Dendritic cell treated with granulocyte-macrophage colony-stimulating factor and Interleukin-4, amounts not matched to agents 40 ng/mL and 50 ng/mL, for 4 days (primary cell): ENCODE data around the gene MEF2D.
A peak's percentile ranks its signal among the peaks of the same experiment; 100 is the strongest.

Experiments
- H3K27ac Mint-ChIP-seq: one replicate; pipeline ENCODE4 v1.8.0; 2022; ENCODE audit warnings: mild to moderate bottlenecking, mixed read lengths
- H3K27me3 Mint-ChIP-seq: one replicate; pipeline ENCODE4 v1.8.0; 2022; ENCODE audit warnings: mild to moderate bottlenecking, mixed read lengths
- H3K36me3 Mint-ChIP-seq: one replicate; pipeline ENCODE4 v1.8.0; 2022; ENCODE audit warnings: low read depth, mixed read lengths
- H3K4me1 Mint-ChIP-seq: one replicate; pipeline ENCODE4 v1.8.0; 2022; ENCODE audit warnings: low read depth, mixed read lengths
- H3K4me3 Mint-ChIP-seq: one replicate; pipeline ENCODE4 v1.8.0; 2022; ENCODE audit warnings: mild to moderate bottlenecking, moderate library complexity, mixed read lengths
- H3K9me3 Mint-ChIP-seq: one replicate; pipeline ENCODE4 v1.8.0; 2022; ENCODE audit warnings: mixed read lengths
- intact Hi-C: fragments of 100-400 bp; cut with micrococcal nuclease; formaldehyde crosslinking; loops from one replicate; pipeline ENCODE4 v1.15.0; 2022

The MEF2D gene

DNA sequence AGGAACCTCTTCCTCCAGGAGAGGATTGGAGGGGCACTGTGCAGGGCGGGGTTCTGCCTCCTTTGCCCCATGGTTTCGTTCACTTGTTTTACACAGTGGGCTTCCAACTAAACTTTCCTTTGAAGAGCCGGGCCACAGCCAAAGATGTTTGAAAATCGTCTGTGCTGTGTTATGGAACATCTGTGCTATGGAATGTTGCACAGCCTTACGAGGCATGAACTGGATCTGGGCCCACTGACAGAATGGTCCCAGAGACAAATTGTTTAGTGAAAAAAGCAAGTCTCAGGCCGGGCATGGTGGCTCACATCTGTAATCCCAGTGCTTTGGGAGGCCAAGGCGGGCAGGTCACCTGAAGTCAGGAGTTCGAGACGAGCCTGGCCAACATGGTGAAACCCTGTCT is 12.6 kb upstream of the MEF2D start:
- peaks cover 45% of the 10 kb centered on the region for H3K4me1 Mint-ChIP-seq
- H3K27me3 Mint-ChIP-seq = no peaks in the 10 kb centered on the region
- H3K9me3 Mint-ChIP-seq = no peaks in the 10 kb centered on the region
- intact Hi-C loops = no loop called here
- H3K4me3 Mint-ChIP-seq = no peak overlapping the region
- no peaks in the 10 kb centered on the region for H3K36me3 Mint-ChIP-seq
- H3K27ac Mint-ChIP-seq = no peak overlapping the region

DNA sequence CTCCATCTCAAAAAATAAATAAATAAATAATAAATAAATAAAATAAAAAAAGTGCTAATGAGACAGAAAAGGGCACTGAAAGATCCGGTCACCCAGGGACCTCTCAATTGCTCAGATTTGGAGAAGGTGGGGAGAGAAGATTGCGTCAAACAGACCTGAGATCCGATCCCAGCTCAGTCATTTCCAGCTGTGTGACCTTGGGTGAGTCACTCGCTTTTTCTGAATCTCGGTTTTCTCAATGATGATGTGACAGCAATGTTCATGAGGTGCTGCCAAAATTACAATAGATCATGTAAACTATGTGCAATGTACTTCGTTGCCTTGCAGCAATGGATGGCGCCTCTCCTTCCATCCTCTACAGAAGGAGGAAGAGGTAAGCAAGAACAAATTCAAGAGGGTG is 11.1 kb upstream of the MEF2D start:
- no peaks in the 10 kb centered on the region for H3K27me3 Mint-ChIP-seq
- intact Hi-C loops = no loop called here
- H3K4me1 Mint-ChIP-seq = peaks cover 50% of the 10 kb centered on the region
- H3K9me3 Mint-ChIP-seq = no peaks in the 10 kb centered on the region
- no peak overlapping the region for H3K4me3 Mint-ChIP-seq
- no peak overlapping the region for H3K27ac Mint-ChIP-seq
- H3K36me3 Mint-ChIP-seq = no peaks in the 10 kb centered on the region

DNA sequence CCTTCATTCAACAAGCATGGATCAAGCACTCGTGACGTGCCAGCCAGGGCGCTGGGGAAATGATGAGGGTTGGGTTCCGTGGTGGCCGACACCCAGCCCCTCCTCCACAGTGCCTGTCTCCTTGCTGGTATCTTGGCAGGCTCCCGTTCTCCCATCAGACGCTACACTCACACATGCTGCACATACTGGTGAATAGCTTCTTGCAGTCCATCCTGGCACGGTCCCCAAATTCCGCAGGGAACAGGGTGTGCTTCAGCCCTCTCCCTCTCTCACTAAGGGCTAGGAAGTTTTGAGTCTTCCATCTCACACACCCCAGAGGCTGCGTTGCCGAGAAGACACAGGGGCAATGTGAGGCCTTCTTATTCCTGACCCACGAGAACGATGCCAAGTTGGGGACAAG is 10.1 kb upstream of the MEF2D start:
- H3K9me3 Mint-ChIP-seq = no peaks in the 10 kb centered on the region
- H3K36me3 Mint-ChIP-seq = no peaks in the 10 kb centered on the region
- H3K4me1 Mint-ChIP-seq = peaks cover 49% of the 10 kb centered on the region
- peak overlapping the region; percentile 2 for H3K27ac Mint-ChIP-seq
- no peak overlapping the region for H3K4me3 Mint-ChIP-seq
- H3K27me3 Mint-ChIP-seq = no peaks in the 10 kb centered on the region
- intact Hi-C loops = no loop called here

DNA sequence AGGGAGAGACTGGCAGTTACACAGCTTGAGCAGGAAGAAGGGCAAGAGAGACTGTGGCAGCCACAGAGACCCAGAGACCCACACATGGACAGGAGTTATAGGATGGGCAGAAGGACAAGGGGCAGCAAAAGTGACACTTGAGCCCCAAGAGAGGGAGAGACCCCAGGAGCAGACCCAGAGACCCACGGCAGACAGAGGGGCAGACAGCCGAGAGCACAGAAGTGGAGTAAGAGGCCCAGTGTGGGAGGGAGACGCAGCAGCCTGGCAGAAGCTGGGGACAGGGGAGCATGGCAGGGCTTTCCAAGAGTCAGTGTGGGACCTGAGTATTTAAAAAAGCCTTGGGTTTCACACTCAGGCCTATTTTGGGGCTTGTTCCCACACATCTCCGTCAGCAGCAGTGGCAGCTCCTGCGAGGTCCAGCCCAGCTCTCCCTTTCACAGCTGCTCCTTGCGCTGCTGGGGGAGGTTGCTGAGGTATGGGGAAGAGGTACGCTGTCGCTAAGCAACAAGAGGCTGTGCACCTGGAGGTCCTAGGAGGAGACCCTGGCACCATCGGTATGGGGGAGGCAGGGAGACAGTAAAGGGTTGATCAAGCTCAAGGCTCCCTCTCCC is 9.0 kb upstream of the MEF2D start:
- Mint-ChIP-seq H3K9me3 (no peaks in the 10 kb centered on the region), H3K27me3 (no peaks in the 10 kb centered on the region), H3K4me3 (no peak overlapping the region), H3K27ac (peak overlapping the region; percentile 100), H3K4me1 (peaks cover 58% of the 10 kb centered on the region), H3K36me3 (no peaks in the 10 kb centered on the region)
- intact Hi-C loops = no loop called here

DNA sequence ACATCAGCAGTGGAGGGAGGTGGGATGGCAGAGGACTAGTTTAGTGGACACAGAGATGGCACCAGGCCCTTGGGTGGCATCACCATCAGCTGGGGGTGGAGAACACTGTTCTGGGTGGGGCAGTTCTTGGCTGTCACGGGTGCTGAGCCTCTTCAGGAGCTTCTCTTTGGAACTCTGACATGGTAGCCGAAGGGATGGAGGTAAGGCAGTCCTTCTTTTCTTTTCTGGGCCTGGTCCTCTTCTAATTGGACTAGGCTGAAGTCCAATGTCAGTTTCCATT is 8.3 kb upstream of the MEF2D start:
- H3K4me1 Mint-ChIP-seq = peaks cover 65% of the 10 kb centered on the region
- peak overlapping the region; percentile 100 for H3K27ac Mint-ChIP-seq
- no peak overlapping the region for H3K4me3 Mint-ChIP-seq
- intact Hi-C loops = no loop called here
- H3K36me3 Mint-ChIP-seq = no peaks in the 10 kb centered on the region
- H3K27me3 Mint-ChIP-seq = no peaks in the 10 kb centered on the region
- H3K9me3 Mint-ChIP-seq = no peaks in the 10 kb centered on the region

DNA sequence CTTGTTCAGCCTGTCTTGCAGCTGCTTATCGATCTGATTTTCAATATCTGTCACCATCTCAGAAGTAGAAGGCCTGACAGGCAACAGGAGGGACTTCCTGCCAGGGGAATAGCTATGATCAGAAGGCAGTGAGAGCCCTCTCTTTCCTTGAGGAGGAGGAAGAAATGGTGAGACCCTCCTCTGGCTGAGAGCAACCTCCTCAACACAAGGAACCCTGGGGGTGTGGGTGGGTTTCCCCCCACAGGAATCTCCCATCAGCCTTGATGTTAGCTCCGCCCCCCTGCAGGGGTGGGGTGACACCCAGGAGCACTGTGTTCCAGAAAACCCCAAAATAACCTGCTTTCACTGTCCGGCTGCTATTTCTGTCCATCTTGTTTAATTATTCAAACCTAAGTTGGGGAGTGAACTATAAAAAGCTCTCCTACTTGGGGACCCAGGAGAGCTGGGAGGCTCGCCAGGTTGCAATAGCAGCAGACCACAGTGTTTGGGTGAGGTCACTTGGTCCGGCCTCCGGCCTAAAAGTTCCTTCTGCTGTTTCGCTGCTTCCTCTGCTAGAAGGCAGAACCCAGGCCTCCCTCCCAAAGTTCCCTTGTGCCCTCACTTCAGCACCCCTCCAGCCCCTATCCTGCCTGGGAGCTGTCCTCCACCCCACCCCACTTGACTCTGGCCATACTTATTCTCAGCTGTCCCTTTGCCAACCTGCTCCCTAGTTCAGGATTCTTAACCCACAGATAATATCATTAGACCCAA is 7.8 kb upstream of the MEF2D start:
- no peaks in the 10 kb centered on the region for H3K36me3 Mint-ChIP-seq
- intact Hi-C loops = no loop called here
- no peaks in the 10 kb centered on the region for H3K9me3 Mint-ChIP-seq
- H3K4me1 Mint-ChIP-seq = peaks cover 70% of the 10 kb centered on the region
- peak overlapping the region; percentile 100 for H3K27ac Mint-ChIP-seq
- H3K27me3 Mint-ChIP-seq = no peaks in the 10 kb centered on the region
- H3K4me3 Mint-ChIP-seq = no peak overlapping the region

DNA sequence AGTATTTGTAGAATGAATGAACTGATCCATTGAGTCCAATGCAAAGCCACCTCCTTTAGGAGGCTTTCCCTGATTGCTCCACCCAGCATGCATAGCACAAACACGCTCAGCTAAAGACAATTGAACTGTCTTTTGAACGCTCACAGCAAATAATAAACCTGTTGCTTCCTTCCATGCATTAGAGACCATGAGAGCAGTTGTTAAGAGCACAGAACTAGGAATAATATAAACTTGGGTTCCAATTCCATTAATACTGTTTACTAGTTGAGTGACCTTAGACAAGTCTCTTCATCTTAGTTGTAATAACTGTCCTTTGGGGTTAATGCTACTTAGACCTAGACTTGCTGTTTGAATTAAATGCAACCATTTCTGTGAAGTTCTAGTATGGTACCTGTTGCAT is 5.9 kb upstream of the MEF2D start:
- no peaks in the 10 kb centered on the region for H3K9me3 Mint-ChIP-seq
- H3K27ac Mint-ChIP-seq = peak overlapping the region; percentile 100
- intact Hi-C loops = no loop called here
- H3K4me3 Mint-ChIP-seq = no peak overlapping the region
- peaks cover 79% of the 10 kb centered on the region for H3K4me1 Mint-ChIP-seq
- H3K27me3 Mint-ChIP-seq = no peaks in the 10 kb centered on the region
- no peaks in the 10 kb centered on the region for H3K36me3 Mint-ChIP-seq

DNA sequence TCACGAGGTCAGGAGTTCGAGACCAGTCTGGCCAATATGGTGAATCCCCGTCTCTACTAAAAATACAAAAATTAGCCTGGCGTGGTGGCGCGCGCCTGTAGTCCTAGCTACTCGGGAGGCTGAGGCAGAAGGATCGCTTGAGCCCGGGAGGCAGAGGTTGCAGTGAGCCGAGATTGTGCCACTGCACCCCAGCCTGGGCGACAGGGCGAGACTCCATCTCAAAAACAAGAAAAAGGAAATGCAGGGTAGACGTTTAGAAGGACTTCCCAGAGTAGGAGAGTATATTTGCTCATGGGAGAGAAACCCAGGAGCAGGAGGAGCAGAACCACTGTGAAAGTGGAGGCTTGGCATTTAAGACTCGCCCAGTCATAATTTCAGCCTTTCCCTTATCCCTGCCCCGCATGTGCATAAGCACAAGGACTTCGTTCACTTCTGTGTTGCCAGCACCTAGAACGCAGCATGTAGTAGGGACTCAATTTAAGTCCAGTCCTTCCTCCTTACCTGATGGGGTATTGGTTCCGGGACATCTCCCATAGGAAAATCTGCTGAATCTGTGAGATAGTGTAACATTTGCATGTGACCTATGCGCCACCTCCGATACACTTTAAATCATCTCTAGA is 5.2 kb upstream of the MEF2D start:
- peak overlapping the region; percentile 79 for H3K4me3 Mint-ChIP-seq
- intact Hi-C loops = no loop called here
- H3K9me3 Mint-ChIP-seq = no peaks in the 10 kb centered on the region
- no peaks in the 10 kb centered on the region for H3K27me3 Mint-ChIP-seq
- H3K27ac Mint-ChIP-seq = peak overlapping the region; percentile 100
- peaks cover 78% of the 10 kb centered on the region for H3K4me1 Mint-ChIP-seq
- no peaks in the 10 kb centered on the region for H3K36me3 Mint-ChIP-seq

DNA sequence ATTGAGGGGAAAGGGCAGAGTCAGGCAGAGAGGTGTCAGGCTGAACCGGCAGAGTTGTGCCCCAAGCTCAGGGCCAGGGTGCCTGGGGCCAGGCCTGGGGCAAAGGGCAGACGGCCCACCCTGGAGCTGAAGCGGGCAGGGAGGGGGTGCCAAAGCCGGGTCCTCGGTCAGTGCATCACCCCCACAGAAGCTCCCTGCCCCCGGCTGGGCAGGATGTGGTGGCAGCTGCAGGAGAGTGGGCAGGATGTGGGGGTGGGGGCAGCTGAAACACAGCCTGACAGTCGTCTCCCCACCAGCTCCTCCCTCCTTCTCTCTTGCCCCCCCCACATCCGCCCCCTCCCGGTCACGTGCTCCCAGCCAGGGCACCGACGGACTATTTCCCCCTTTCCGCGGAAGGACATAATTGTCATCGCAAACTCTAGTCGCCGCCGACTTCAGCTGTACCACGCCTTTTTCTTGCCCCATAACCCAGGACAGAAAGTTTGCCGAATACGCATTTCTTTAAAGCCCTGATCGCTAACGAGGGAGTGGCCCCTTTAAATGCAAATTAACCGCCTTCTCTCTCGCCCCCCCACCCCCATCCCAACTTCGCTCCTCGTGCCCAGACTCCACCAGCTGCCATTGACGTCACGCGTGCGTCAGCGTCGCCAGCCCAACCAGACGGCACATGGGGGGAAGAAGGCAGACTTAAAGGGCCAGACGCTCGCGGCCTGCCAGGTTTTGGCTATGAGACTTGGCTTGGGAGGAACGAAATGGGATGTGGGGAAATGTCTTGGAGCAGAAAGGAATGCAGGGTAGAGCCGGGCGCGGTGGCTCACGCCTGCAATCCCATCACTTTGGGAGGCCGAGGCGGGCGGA is 4.5 kb upstream of the MEF2D start:
- H3K4me1 Mint-ChIP-seq = peaks cover 71% of the 10 kb centered on the region
- peaks cover 4% of the 10 kb centered on the region for H3K36me3 Mint-ChIP-seq
- peak overlapping the region; percentile 100 for H3K27ac Mint-ChIP-seq
- intact Hi-C loops = loop anchor here (5.0 kb wide), 1 partner anchor 67 kb away; the partner anchor contains the start of gene IQGAP3
- H3K9me3 Mint-ChIP-seq = no peaks in the 10 kb centered on the region
- H3K4me3 Mint-ChIP-seq = peak overlapping the region; percentile 79
- H3K27me3 Mint-ChIP-seq = no peaks in the 10 kb centered on the region

DNA sequence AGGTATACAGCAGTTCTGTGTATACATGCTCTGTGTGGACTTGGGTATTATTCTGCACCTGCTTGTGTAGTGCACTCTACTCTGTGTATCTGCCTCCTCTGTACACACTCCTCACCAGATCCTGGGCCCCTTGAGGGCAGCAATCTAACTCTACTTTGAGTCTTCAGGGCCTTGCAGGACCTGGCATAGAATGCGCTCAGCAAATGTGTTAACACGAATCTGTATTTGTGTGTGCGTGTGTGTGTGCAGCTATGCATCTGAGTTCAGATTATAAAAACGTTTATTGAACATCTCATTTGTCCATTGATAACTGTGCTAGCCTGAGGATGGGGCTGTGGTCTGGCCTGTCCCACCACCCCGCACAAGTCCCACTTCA is 3.9 kb upstream of the MEF2D start:
- peaks cover 64% of the 10 kb centered on the region for H3K4me1 Mint-ChIP-seq
- peak overlapping the region; percentile 100 for H3K27ac Mint-ChIP-seq
- H3K27me3 Mint-ChIP-seq = no peaks in the 10 kb centered on the region
- H3K36me3 Mint-ChIP-seq = peaks cover 10% of the 10 kb centered on the region
- peak overlapping the region; percentile 79 for H3K4me3 Mint-ChIP-seq
- intact Hi-C loops = loop anchor here (5.0 kb wide), 1 partner anchor 68 kb away; the partner anchor contains the start of gene IQGAP3
- no peaks in the 10 kb centered on the region for H3K9me3 Mint-ChIP-seq

DNA sequence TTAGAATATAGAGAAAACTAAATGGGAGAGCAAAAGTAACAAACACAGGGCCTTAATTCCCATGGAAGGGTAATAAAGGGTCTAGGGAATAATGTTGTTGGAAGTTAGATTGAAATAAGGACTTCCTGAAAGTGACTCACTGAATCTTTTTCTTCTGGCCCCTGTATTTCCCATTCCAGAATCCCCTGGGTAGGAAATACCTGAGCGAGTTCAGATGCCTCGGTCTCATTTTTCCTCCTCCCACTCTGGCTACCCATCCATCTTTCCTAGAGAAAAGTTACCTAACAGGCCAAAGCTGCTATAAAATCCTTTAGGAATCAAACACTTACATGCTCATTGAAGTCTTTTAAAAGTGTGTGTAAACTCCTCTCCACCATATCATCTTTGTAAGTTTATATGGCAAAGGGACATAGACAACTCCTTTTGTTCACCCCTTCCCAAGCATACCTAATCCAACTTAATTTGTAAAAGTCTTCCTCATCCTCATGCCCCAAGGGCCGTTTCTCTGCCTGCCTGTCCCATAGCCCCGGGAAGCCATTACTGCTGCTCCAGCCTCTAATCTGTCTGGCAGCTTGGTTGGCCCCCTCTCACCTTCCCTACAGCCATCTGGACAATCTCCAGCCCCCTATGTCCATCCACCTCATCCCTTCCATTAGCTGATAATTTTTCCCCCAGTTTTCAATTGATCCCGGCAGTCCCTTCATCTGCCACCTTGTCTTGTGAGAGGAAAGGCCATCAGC is 3.3 kb upstream of the MEF2D start:
- Mint-ChIP-seq H3K27ac (peak overlapping the region; percentile 100), H3K4me1 (peaks cover 63% of the 10 kb centered on the region), H3K4me3 (peak overlapping the region; percentile 79), H3K9me3 (no peaks in the 10 kb centered on the region), H3K27me3 (no peaks in the 10 kb centered on the region), H3K36me3 (peaks cover 15% of the 10 kb centered on the region)
- intact Hi-C loops = loop anchor here (5.0 kb wide), 1 partner anchor 68 kb away; the partner anchor contains the start of gene IQGAP3

DNA sequence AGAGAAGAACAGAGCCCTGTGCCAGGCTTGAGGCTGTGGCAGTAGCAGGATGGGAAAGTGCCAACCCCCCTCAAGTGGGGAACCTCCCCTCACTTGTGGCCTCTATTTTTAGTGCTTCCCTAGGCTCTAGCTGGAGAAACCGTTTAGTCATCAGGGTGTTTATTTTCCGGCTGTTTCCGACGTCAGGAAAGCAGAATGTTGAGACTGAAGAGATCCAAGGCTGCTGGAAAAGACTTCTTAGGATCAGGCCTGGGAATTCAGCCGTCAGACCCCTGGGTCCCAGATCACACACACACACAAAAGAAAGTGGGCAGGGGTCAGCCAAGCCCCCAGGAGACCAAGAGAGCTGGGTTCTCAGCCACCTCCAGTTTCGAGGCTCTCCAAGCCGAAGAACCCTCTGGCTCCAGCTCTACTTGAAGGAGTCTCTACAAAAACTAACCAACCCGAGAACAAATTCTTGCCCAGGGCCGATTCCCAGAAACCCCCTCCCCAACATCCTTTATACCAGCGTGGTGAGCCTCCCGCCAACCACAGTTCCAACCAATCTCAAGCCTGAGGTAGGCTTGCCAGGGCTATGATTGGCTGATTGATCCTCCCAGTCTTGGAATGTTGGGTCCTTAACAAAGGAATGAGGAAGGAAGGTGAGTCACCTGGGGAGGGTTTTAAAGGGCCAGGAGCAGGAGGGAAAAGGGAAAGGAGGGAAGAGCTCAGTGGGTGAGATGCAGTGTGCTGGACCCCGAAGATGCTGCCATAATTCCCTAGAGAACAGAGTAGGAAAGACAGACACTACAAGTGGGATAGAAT is 2.5 kb upstream of the MEF2D start:
- H3K27ac Mint-ChIP-seq = peak overlapping the region; percentile 100
- peak overlapping the region; percentile 67 for H3K4me3 Mint-ChIP-seq
- H3K36me3 Mint-ChIP-seq = peaks cover 16% of the 10 kb centered on the region
- no peaks in the 10 kb centered on the region for H3K9me3 Mint-ChIP-seq
- no peaks in the 10 kb centered on the region for H3K27me3 Mint-ChIP-seq
- peaks cover 63% of the 10 kb centered on the region for H3K4me1 Mint-ChIP-seq
- intact Hi-C loops = loop anchor here (5.0 kb wide), 1 partner anchor 69 kb away; the partner anchor contains the start of gene IQGAP3
